ENCODE results near the gene CALML5.

DNA sequence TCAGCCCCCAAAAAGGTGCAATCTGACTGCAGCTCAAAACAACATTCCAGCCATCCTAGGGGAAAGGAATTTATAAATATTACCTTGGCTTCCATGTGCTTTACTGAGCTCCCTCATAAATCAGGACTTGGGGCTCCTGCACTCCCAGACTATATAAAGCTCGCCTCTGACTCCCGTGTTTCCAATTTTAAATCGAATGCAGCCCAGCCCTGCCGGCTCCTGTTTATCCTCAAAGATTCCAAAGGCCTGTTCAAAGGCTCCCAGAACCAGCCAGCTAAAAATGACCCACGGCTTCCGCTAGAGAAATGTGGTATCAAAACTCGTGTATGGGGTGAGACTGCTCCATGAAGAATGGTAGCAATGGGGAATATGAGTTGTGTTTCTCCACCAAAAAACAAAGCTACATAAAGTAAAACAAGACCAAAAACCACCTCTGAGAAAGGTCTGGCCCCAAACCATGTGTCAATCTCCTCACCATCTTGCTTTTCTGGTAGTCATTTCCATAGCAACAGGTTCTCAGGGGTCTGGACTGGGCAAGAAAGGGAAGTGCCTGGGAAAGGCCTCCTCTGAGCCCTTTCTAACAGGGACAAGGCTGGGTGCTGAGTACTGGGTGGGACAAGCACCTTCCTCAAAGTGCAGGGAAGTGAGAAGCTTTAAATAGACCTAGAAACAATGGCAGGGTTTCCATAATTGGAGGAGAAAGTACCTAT is 30.5 kb upstream of the CALML5 start:
- TF ChIP-seq, protein P1, sequence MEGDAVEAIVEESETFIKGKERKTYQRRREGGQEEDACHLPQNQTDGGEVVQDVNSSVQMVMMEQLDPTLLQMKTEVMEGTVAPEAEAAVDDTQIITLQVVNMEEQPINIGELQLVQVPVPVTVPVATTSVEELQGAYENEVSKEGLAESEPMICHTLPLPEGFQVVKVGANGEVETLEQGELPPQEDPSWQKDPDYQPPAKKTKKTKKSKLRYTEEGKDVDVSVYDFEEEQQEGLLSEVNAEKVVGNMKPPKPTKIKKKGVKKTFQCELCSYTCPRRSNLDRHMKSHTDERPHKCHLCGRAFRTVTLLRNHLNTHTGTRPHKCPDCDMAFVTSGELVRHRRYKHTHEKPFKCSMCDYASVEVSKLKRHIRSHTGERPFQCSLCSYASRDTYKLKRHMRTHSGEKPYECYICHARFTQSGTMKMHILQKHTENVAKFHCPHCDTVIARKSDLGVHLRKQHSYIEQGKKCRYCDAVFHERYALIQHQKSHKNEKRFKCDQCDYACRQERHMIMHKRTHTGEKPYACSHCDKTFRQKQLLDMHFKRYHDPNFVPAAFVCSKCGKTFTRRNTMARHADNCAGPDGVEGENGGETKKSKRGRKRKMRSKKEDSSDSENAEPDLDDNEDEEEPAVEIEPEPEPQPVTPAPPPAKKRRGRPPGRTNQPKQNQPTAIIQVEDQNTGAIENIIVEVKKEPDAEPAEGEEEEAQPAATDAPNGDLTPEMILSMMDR (IDR thresholded peaks at IDR 0.05), result no peak
- no peak for TF ChIP-seq POLR2A (IDR thresholded peaks at IDR 0.05)

All from stomach (tissue), 4 donors.